Stimulated activated CD8-positive, alpha-beta memory T cell treated with anti-CD3 and anti-CD28 coated beads, Interleukin-4, amount 100 ng/mL, for 48 hours (primary cell): ENCODE data around the gene GSTA2.
"Not testable (repeated sequence)": the region's sequence is repeated elsewhere in the genome, so short reads cannot be mapped to it uniquely, and the experiment has no call there.

ENCODE experiments used
- DNase-seq: peaks from one replicate; pipeline ENCODE4 v3.0.0-alpha.2; 2020

GSTA2 gene

GRCh38 chr6:52759085-52759484 lies 4.2 kb downstream of the GSTA2 start:
- DNase-seq, result no peak

GRCh38 chr6:52757651-52758338 lies 5.5 kb downstream of the GSTA2 start:
- not testable (repeated sequence) for DNase-seq

- DNase-seq, result no peak
These were observed 8.8 kb downstream of the GSTA2 start for GRCh38 chr6:52754443-52754842.

DNA sequence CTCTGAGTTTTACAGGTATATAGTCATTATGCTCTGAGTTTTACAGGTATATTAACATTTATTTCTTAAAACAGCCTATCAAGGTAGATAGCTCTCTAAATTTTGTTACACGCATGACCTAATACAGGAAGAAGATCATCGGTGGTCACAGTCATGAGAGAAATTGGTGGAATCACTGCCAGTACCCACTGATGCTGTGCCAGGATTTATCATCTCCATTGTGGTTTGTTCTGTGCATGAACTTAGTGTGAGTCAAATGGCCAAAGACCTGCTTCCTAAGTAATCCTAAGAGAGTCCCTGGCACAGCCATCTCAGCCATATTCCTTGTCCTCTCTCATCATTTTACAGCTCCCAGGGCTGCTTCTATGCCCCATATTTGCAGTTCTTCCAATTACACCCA lies 10.1 kb downstream of the GSTA2 start:
- DNase-seq, result not testable (repeated sequence)

DNA sequence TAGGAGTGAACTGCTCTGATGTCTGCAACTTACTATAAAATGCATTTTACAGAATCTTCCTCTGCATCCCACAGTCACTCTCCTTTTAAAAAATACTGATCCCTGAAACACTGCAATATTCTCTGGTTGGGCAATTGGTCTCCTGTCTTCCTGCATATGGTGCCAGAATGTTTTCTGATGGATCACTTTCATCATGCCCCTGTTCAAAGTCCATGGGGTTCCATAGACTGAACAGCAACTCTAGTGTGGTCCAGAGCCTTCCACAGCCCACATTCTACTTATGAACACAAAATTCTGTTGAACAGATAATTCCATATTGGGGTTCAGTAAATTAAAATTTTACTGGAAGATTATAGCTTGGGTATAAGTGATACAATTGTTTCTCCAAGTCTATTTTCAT lies 11.0 kb downstream of the GSTA2 start:
- no peak for DNase-seq

DNA sequence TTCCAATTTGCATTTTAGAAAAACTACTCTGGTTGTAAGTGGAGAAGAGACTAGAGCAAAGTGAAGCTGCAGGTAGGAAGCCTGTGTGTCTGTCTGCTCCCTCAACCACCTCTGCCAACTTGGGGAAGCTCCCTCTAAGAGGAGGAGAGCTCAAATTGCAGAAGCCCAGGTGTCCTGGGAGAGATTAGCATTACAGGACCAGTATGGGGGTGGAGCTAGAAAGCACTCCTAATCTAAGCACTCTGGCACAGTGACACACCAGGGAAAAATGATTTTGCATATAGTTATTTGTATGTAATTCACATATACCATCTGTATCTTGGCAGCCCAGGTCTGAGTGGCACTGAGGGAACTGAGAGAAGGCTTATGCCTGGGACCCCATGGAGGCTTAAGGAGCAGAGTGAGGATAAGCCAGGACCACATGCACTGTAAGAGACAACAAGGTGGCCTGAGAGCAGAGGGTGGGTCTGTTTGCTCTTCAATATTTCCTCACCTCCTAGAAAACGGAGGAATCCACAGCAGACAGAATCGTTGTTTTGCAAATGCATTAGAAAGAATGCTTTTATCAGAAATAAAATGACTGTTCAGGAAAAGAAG lies 13.6 kb downstream of the GSTA2 start:
- no peak for DNase-seq

DNA sequence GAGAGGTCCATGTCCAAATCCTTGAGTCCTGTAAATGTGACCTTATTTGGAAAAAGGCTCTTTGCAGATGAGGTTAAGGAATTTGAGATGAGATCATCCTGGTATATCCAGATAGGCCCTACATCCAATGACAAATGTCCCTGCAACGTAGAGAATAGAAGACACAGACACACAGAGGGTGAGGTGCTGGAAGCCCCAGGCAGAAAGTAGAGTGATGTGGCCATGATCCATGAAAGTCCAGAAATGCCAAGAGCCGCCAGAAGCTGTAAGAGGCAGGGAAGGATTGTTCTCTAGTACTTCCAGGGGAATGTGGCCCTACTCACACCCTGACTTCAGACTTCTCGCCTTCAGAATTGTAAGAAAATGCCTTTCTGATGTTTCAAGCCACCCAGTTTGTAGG lies 16.0 kb downstream of the GSTA2 start:
- not testable (repeated sequence) for DNase-seq

DNA sequence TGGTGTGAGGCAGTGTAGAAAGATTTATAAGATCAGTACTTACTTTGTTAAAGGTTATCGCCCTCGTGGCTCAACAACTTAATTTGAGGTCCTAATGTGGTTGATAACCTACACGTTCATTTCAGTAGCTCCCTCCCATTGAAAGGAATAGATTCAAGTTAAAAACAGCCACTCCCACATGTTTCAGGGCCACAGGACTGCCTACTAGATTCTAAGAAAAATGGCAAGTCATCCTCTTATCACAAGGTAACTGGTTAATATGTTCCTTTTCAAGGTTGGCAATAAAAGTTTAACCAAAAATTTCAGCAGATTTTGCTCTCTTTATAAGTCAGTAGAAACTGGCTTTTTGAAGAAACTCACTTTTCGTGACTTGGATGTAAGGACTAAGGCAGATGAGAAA lies 17.1 kb downstream of the GSTA2 start:
- DNase-seq, result no peak

DNA sequence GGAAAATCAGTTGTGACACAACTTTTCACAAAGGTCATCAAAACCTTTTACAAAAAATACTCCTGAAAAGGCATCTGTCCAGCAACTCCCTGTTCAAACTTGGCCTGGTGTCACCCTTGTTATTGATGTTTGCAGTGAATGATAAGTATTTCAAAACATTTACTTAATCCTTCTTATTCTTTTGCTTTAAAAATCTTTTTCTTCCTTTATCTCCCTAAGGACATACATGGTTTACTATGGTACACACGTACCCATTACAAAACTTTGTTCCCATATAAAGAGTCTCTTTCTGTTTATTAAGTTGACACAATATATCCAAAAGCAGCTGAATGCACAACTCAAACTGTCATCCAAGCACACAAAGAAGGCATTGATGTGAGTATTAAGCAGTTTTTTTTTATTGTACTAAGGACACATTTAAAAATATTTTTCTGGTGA lies 17.5 kb downstream of the GSTA2 start:
- DNase-seq, result no peak

GRCh38 chr6:52741872-52742271 lies 21.4 kb downstream of the GSTA2 start:
- no peak for DNase-seq

- DNase-seq, result no peak
These were observed 23.6 kb downstream of the GSTA2 start for GRCh38 chr6:52739627-52740026.

DNA sequence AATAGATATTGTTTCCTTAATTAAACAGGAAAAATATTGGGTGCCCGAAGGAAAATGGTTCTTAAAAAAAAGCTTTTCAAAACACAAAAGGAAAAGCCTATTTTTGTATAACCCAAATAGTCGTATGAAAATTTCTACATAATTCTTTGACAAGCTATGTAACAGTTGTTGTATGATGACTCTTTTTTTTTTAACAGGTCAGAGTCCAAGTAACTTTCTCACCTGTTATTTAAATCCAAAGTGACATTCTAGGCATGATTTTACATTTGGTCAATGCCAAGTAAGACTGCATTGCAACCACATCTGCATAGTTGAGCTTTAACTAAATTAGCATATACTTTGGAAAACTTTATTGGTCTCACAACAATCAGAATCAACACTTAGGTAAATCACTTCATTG lies 24.1 kb downstream of the GSTA2 start:
- DNase-seq, result no peak

GRCh38 chr6:52736145-52736544 lies 27.1 kb downstream of the GSTA2 start:
- DNase-seq, result no peak

- DNase-seq, result no peak
These were observed 28.2 kb downstream of the GSTA2 start for GRCh38 chr6:52735071-52735470.

DNA sequence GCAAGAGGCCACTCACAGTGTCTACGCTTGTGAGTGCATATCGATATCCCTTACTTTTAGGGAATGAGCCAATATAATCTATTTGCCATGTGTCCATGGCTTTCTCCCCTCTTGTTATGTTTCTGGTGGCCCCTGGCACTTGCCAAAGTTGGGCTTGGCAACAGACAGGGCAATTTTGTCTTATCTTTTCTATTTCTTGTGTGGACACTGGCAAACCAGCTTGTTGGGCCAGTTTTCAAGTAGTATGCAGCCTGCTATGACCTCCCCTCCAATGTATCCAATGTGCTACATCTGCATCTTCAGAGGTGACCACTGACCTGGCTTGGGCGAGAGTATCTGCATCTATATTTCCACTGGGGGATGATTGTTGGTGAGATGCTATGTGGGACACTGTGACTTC lies 29.2 kb downstream of the GSTA2 start:
- no peak for DNase-seq

- no peak for DNase-seq
These were observed 30.1 kb downstream of the GSTA2 start for GRCh38 chr6:52733172-52733571.

- no peak for DNase-seq
These were observed 31.6 kb downstream of the GSTA2 start for GRCh38 chr6:52731719-52732118.

DNA sequence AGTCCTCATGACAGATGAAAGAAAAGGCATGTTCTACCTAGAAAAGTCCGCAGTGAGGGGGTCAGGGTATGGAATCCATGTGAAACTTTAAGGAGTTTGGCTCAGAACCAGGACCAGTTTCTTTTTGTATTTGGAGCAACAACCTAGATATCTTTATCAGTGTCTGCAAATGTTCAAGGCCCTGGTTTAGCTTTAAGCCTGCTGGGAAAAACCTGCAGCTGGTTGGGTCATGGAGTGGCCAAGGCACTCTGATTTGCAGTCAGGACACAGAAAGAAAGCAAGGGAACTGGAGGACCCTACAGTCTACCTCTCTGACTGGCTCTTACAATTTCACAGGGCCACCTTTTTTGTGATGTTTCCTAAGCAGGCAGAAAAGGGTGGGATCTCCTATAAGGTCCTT lies 33.7 kb downstream of the GSTA2 start:
- no peak for DNase-seq

GRCh38 chr6:52728394-52728793 lies 34.9 kb downstream of the GSTA2 start:
- no peak for DNase-seq

- DNase-seq, result no peak
These were observed 35.4 kb downstream of the GSTA2 start for GRCh38 chr6:52727908-52728307.

- no peak for DNase-seq
These were observed 36.3 kb downstream of the GSTA2 start for GRCh38 chr6:52726741-52727535.

DNA sequence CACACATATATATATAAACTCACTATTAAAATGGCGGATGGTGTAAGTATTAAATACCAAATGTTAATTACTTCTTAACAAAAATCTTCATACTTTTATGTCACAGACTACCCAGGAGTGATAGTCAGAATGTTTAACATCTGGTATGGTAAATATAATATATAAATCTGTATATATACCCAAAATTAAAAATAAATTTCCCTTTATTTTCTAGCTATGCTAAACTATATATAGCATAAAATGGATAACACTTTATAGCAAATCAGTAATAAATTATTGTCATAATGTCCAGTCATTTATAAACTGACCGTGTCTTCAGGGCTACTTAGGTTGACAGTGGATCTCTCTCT lies 37.1 kb downstream of the GSTA2 start:
- DNase-seq, result no peak

DNA sequence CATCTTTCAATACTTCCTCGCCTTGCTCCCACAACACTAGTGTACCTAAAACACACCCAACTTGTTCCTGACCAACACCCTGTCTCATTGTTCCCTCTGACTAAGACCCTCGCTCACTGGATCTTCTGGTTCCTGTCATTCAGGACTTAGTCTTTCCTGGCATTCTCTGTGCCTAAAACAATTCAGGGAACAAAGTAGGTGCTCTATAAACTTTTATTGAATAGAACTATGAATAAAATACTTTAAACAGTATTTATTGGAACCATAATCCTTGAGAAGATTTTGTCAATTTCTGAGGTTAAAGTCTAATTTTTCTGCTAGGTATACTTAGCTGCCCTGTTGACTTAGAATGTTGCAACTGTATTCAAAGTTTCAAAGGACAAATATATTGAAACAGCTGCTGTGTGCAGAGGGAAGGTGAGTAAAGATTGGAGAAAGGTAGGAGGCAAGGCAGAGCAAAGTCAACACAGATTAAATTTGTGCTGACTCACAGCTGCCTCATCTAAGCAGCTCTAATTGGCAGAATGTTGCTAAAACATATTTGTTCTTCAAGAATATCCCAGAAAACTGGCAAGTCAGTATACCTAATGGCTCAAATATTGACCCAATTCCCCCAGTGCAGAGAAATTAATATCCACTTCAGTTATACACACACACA lies 37.6 kb downstream of the GSTA2 start:
- DNase-seq, result no peak

DNA sequence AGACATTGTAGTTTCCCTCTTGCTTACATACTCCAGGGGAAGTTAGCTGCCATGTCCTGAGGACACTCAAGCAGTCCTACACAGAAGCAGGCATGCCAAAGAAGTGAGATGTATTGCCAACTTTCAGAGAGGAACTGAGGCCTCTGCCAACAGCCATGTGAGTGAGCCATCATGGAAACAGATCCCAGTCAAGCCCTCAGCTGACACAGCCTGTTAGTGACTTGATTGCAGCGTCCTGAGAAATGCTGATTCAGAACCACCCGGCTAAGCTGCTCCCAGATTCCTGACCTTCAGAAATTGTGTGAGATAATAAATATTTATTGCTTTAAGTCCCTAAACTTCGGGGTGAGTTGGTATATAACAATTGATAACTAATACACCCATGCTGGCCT lies 38.1 kb downstream of the GSTA2 start:
- DNase-seq, result no peak
